IPS DF 6.9 (cell line): Measurements from ENCODE around the gene ODAD4.
A peak's percentile ranks its signal among the peaks of the same experiment; 100 is the strongest.
"Not testable (repeated sequence)": the region's sequence is repeated elsewhere in the genome, so short reads cannot be mapped to it uniquely, and the experiment has no call there.

Experiments used
- DNase-seq: peaks from one replicate; pipeline ENCODE4 v3.0.0-alpha.2; 2013; ENCODE audit warnings: low read depth, low spot score
- H3K27ac ChIP-seq: one replicate; pipeline ENCODE4 v1.5.1; 2013; ENCODE audit warnings: low read length, control low read depth
- H3K27me3 ChIP-seq: 2 replicates; pipeline ENCODE4 v1.6.1; 2013; ENCODE audit warnings: mild to moderate bottlenecking, low read length; ENCODE audit not compliant: control insufficient read depth, insufficient read depth
- H3K36me3 ChIP-seq: 2 replicates; pipeline ENCODE4 v1.6.1; 2013; ENCODE audit warnings: low read length; ENCODE audit not compliant: control insufficient read depth, insufficient read depth
- H3K4me1 ChIP-seq: 2 replicates; pipeline ENCODE4 v1.6.1; 2013; ENCODE audit warnings: low read length; ENCODE audit not compliant: control insufficient read depth, insufficient read depth
- H3K4me3 ChIP-seq: 2 replicates; pipeline ENCODE4 v1.5.1; 2013; ENCODE audit warnings: mild to moderate bottlenecking, low read length
- H3K9me3 ChIP-seq: 2 replicates; pipeline ENCODE4 v1.6.1; 2013; ENCODE audit warnings: low read length, inconsistent platforms; ENCODE audit not compliant: control insufficient read depth, insufficient read depth
- WGBS: extraction: QIAGEN DNeasy Blood & Tissue Kit; methylation state at CpG from one replicate; pipeline ENCODE4 v1.1.7; 2013; ENCODE audit warnings: mixed read lengths, missing lambda C conversion rate; ENCODE audit not compliant: insufficient read length, insufficient coverage; 5-methylcytosine and 5-hydroxymethylcytosine counted together

Gene ODAD4

DNA sequence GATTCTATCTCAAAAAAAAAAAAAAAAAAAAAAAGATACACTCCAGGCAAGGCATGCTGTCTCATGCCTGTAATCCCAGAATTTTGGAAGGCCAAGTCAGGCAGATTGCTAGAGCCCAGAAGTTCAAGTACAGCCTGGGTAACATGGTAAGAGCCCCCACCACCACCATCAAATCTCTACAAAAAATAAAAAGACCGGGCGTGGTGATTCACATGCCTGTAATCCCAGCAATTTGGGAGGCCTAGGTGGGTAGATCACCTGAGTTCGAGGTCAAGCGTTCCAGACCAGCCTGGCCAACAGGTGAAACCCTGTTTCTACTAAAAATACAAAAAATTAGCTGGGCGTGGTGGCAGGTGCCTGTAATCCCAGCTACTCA lies 9.8 kb upstream of the ODAD4 start:
- no CpG with 5 or more reads among the region's 5 CpGs for WGBS

DNA sequence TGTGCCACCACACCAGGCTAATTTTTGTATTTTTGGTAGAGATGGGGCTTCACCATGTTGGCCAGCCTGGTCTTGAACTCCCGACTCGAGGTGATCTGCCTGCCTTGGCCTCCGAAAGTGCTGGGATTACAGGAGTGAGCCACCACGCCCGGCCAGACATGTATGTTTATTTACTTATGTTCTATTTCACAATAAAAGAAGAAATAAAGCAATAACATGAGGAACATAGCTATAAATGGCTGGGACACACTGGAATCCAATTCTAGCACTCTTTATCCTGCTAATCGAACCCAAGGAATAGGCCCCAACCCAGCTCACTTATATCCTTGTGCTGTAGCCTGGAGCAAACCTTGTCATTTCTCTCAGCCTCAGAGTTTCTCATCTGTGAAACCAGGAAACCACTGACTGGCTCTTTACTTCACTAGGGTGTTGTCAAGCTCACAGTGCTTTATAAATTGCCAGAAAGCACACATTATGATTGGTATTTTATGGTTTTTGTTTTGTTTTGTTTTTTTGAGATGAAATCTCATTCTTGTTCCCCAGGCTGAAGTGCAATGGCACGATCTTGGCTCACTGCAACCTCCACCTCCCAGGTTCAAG lies 4.3 kb upstream of the ODAD4 start:
- H3K36me3 ChIP-seq, result no peaks in the 10 kb centered on the region
- H3K27me3 ChIP-seq, result no peaks in the 10 kb centered on the region
- H3K4me3 ChIP-seq, result no peak overlapping the region
- H3K27ac ChIP-seq, result no peak overlapping the region
- no peak for DNase-seq
- WGBS, result no CpG with 5 or more reads among the region's 7 CpGs
- no peaks in the 10 kb centered on the region for H3K4me1 ChIP-seq
- H3K9me3 ChIP-seq, result no peaks in the 10 kb centered on the region

More for the DNA sequence above, 9.8 kb upstream of the ODAD4 start:
- Histone ChIP-seq H3K9me3 (no peaks in the 10 kb centered on the region), H3K4me3 (no peak overlapping the region), H3K36me3 (no peaks in the 10 kb centered on the region), H3K27ac (no peak overlapping the region), H3K4me1 (peaks cover 8% of the 10 kb centered on the region; the same call in 1 of the 2 replicates), H3K27me3 (no peaks in the 10 kb centered on the region)
- no peak for DNase-seq

DNA sequence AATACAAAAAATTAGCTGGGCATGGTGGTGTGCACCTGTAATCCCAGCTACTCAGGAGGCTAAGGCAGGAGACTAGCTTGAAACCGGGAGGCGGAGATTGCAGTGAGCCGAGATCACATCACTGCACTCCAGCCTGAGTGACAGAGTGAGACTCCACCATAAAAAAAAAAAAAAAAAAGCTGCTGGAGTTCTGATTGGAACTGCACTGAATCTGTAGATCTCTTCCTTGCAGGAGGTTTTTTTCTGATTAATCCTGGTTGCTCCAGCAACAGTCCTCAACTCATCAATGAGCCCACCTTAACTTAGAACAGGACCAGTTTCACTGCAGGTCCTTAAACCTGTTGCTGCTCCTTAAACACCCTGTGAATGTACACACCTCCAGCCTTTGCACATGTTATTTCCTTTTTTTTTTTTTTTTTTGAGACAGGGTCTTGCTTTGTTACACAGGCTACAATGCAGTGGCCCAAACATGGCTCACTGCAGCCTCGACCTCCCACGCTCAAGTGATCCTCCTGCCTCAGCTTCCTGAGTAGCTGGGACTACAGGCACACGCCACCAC lies 1.6 kb upstream of the ODAD4 start:
- Histone ChIP-seq H3K4me3 (no peak overlapping the region), H3K27me3 (no peaks in the 10 kb centered on the region), H3K27ac (no peak overlapping the region), H3K4me1 (no peaks in the 10 kb centered on the region; the same call in 1 of the 2 replicates), H3K9me3 (no peaks in the 10 kb centered on the region), H3K36me3 (no peaks in the 10 kb centered on the region)
- no peak for DNase-seq
- no CpG with 5 or more reads among the region's 6 CpGs for WGBS

DNA sequence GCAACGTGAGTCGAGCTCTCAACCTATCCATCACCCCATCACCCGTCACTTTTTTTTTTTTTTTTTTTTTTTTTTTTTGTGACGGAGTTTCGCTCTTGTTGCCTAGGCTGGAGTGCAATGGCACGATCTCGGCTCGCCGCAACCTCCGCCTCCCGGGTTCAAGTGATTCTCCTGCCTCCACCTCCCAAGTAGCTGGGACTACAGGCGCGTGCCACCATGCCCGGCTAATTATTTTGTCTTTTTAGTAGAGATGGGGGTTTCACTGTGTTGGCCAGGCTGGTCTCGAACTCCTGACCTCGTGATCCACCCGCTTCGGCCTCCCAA lies 378 bp downstream of the ODAD4 start:
- H3K9me3 ChIP-seq, H3K27me3 ChIP-seq, DNase-seq, H3K4me1 ChIP-seq, H3K27ac ChIP-seq, H3K36me3 ChIP-seq: not testable (repeated sequence)
- peak overlapping the region; percentile 56; the same call in 1 of the 2 replicates for H3K4me3 ChIP-seq
- WGBS, result no CpG with 5 or more reads among the region's 18 CpGs

DNA sequence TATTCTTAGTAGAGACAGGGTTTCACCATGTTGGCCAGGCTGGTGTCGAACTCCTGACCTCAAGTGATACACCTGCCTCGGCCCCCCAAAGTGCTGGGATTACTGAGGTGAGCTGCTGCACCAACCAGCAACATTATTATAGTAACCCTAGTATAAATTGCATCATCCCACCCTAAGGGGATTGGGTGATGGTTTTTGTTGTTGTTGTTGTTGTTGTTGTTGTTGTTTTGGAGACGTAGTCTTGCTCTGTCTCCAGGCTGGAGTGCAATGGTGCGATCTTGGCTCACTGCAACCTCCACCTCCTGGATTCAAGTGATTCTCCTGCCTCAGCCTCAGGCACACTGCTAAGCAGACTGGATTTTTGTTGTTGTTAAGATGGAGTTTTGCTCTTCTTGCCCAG lies 1.3 kb downstream of the ODAD4 start:
- not testable (repeated sequence) for H3K27me3 ChIP-seq, H3K27ac ChIP-seq, DNase-seq, H3K4me3 ChIP-seq, H3K4me1 ChIP-seq, H3K36me3 ChIP-seq, H3K9me3 ChIP-seq
- no CpG with 5 or more reads among the region's 4 CpGs for WGBS

DNA sequence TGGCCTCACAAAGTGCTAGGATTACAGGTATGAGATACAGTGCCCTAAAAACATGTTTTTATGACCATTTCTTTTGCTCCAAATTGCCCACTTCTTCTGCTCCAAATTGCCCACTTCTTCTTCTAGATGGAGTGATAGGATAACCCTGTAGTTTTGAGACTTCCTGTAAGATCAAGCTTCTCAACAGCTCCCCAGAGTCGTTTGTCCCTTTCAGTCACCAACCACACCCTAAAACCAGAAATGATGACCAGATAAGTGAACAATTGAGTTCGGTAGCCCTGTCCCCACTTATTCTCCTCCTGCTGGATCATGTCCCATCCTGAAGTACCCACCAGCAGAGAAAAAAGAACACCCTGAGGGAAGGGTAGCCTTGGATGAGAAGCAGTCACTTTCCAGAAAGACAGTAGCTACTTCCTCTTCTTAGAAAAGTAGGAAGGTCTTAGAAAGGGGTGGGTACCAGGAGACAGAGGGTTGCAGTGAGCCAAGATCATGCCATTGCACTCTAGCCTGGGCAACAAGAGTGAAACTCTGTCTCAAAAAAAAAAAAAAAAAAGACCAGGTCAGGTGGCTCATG lies 2.5 kb downstream of the ODAD4 start:
- H3K9me3 ChIP-seq, result no peaks in the 10 kb centered on the region
- no peaks in the 10 kb centered on the region; the same call in 1 of the 2 replicates for H3K4me1 ChIP-seq
- WGBS, result no CpG with 5 or more reads among the region's 2 CpGs
- DNase-seq, result no peak
- no peaks in the 10 kb centered on the region for H3K27me3 ChIP-seq
- no peaks in the 10 kb centered on the region for H3K36me3 ChIP-seq
- H3K27ac ChIP-seq, result no peak overlapping the region
- no peak overlapping the region for H3K4me3 ChIP-seq

DNA sequence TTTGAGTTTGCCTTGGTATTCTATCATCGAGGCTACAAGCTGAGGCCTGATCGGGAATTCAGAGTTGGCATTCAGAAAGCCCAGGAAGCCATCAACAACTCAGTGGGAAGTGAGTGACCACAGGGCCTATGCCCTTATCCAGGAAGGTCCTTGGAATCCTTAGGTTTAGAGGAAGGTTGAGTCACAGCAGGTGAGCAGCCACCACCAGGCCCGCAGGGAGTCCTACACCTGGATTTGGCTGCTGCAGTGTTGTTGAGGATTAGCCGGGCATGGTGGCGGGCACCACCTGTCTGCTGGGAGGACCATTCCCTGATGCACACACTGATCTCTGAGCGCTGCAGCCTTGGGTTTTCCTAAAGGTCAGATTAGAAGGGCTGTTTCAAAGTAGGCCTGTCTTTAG lies 5.2 kb downstream of the ODAD4 start:
- Histone ChIP-seq H3K27me3 (no peaks in the 10 kb centered on the region), H3K9me3 (no peaks in the 10 kb centered on the region), H3K36me3 (no peaks in the 10 kb centered on the region), H3K4me1 (no peaks in the 10 kb centered on the region; the same call in 1 of the 2 replicates), H3K27ac (no peak overlapping the region), H3K4me3 (no peak overlapping the region)
- DNase-seq, result no peak
- WGBS, result no CpG with 5 or more reads among the region's 6 CpGs

DNA sequence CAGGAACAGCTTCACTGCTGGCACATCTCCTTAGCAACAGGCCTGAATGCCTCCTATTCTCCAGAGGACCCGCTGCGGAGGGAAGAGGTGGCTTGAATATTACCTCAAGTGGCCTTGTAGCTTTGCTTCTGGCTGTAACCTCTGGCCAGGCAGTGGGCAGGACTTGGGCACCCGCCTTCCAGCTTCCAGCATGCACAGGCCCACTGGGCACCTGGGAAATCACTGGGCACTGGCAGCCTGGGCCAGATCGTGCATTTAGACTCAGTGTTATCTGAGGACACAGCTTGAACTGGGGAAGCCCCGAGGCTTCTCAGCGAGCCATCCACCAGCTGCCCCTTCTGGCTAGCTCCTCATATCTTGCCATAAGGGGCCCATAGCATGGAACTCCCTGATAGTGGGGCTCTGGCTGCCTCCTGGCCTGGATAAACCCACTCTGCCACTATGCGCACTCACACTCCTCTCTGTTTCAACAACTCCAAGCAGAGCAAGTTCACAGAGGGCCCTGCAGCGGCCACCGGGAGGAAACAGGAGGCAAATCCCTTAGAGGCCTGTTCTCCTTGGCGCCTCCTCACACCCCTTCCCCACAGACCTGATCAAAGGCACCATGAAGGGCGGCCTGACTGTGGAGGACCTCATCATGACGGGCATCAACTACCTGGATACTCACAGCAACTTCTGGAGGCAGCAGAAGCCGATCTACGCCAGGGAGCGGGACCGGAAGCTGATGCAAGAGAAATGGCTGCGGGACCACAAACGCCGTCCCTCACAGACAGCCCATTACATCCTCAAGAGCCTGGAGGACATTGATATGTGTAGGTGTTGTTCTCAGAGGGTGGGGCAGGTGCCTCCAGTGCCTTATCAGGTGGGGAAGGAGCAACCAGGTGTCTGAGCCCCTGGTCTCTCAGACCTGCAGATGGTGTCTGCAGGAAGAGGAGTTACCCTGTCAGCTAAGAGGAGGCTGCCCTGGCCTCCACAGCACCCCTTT lies 7.8 kb downstream of the ODAD4 start:
- H3K9me3 ChIP-seq, result no peaks in the 10 kb centered on the region
- H3K36me3 ChIP-seq, result no peaks in the 10 kb centered on the region
- no peaks in the 10 kb centered on the region for H3K4me1 ChIP-seq
- H3K4me3 ChIP-seq, result no peak overlapping the region; the same call in 1 of the 2 replicates
- H3K27ac ChIP-seq, result no peak overlapping the region
- WGBS, result no CpG with 5 or more reads among the region's 19 CpGs
- DNase-seq, result no peak
- H3K27me3 ChIP-seq, result no peaks in the 10 kb centered on the region

DNA sequence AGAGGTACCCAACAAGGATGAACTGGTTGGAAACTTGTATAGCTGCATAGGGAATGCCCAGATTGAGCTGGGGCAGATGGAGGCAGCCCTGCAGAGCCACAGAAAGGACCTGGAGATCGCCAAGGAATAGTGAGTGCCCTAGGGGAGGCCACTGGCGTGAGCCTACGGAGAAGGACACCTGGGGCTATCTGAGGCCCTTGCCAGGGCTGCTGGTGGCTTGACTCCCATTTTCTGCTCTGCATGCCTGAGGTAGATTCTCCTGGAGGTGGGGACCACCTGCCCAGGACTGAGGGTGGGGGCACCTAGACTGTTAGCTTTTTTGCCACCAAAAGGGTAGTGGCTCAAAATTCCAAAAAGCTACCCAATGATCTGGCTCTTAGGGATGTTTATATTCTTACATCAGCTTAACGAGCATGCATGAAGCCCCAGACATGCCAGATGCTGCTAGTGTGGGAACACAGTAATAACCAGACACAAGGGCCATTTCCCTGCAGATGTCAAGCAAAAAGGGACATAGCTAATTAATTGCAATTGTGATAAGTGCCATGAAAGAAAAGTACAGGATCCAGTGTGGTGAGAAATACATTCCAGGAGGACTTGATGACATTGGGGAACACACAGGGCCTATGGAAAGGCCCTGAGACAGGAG lies 8.8 kb downstream of the ODAD4 start:
- Histone ChIP-seq H3K36me3 (no peaks in the 10 kb centered on the region), H3K27me3 (no peaks in the 10 kb centered on the region), H3K4me3 (no peak overlapping the region), H3K27ac (no peak overlapping the region), H3K9me3 (no peaks in the 10 kb centered on the region), H3K4me1 (no peaks in the 10 kb centered on the region)
- no peak for DNase-seq
- WGBS, result no CpG with 5 or more reads among the region's 4 CpGs

DNA sequence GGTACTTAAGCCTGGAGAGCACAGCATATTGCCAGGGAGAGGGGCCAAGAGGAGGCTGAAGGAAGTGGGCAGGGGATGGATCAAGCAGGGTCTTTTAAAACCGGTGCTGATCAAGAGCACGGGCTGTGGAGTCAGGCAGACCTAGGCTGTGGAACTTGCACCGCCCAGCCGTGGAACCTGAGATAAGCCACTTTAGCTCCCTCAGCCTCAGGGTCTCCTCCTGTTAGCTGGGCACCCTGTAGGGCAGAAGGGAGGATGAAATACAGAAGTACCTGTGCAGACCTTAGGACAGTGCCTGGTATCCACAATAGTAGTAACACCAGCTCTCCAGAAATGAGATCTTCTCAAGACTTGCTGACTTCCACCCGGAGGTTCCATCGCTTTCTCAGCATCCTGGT lies 9.3 kb downstream of the ODAD4 start:
- Histone ChIP-seq H3K4me1 (no peaks in the 10 kb centered on the region), H3K36me3 (no peaks in the 10 kb centered on the region), H3K27me3 (no peaks in the 10 kb centered on the region), H3K27ac (no peak overlapping the region), H3K9me3 (no peaks in the 10 kb centered on the region), H3K4me3 (no peak overlapping the region)
- WGBS, result no CpG with 5 or more reads among the region's 6 CpGs
- no peak for DNase-seq
